ENCODE measurements around the gene FBXL7. TPM values are rescaled to one million over a fixed set of nuclear protein-coding genes. Genes with fewer than 3 reads are reported as not detected.

FBXL7 gene
- polyA plus RNA-seq, 3 donors, result not detected

GRCh38 chr5:15577132-15577531 lies 77.2 kb downstream of the FBXL7 start:
- no peaks in the 10 kb centered on the region for H3K4me1 Mint-ChIP-seq
- H3K4me3 Mint-ChIP-seq, result no peak overlapping the region

GRCh38 chr5:15577831-15578230 lies 77.9 kb downstream of the FBXL7 start:
- no peak for DNase-seq
- intact Hi-C loops (cut with micrococcal nuclease), result no loop called here
- Mint-ChIP-seq H3K4me3 (no peak overlapping the region), H3K4me1 (no peaks in the 10 kb centered on the region), H3K9me3 (peaks cover 2 to 19% (median 12%) of the 10 kb centered on the region in 7 donors), H3K27me3 (ENCODE audit: low read depth in 3 of 3) (no peaks in the 10 kb centered on the region), H3K36me3 (no peaks in the 10 kb centered on the region), H3K27ac (no peak overlapping the region)
- no peak overlapping the region for H3K4me2 ChIP-seq (replicated peaks; ENCODE audit: extremely low read depth, low read length, poor library complexity, severe bottlenecking)
- no peak overlapping the region for H2AFZ ChIP-seq (ENCODE audit: insufficient read depth, low read depth, low read length, poor library complexity, severe bottlenecking)
- no peak for TF ChIP-seq CTCF (IDR thresholded peaks at IDR 0.05)
- no peaks in the 10 kb centered on the region for H3K79me2 ChIP-seq (ENCODE audit: insufficient read depth, low read length)
- no peaks in the 10 kb centered on the region for H4K20me1 ChIP-seq (ENCODE audit: insufficient read depth, low read length)
- no CpG with 5 or more reads among the region's 2 CpGs for WGBS (ENCODE audit: insufficient coverage)
- no peaks in the 10 kb centered on the region for H3K36me3 ChIP-seq (replicated peaks in 1 of 2; ENCODE audit: control insufficient read depth in 1 of 2, insufficient read depth in 2 of 2, low read length in 2 of 2)
- H3K4me1 ChIP-seq (ENCODE audit: control insufficient read depth in 1 of 2, insufficient read depth in 2 of 2, low read length in 2 of 2), result no peaks in the 10 kb centered on the region
- no peak overlapping the region for H3K9ac ChIP-seq (ENCODE audit: insufficient read depth, low read length, poor library complexity, severe bottlenecking)
- H3K27ac ChIP-seq (ENCODE audit: low read depth in 1 of 2, low read length in 2 of 2), result no peak overlapping the region
- H3K9me3 ChIP-seq (replicated peaks in 1 of 2; ENCODE audit: control insufficient read depth in 1 of 2, insufficient read depth in 1 of 2, low read length in 2 of 2), result peaks cover 26 to 31% of the 10 kb centered on the region in 2 donors
- no peaks in the 10 kb centered on the region for H3K27me3 ChIP-seq (ENCODE audit: control insufficient read depth in 2 of 2, insufficient read depth in 2 of 2, low read length in 2 of 2)
- H3K4me3 ChIP-seq (replicated peaks in 1 of 3; ENCODE audit: low read depth in 2 of 3, low read length in 3 of 3), result no peak overlapping the region

More at GRCh38 chr5:15577132-15577531, 77.2 kb downstream of the FBXL7 start:
- Mint-ChIP-seq H3K27me3 (ENCODE audit: low read depth in 3 of 3) (no peaks in the 10 kb centered on the region), H3K9me3 (peaks cover 2 to 19% (median 12%) of the 10 kb centered on the region in 7 donors), H3K27ac (no peak overlapping the region), H3K36me3 (no peaks in the 10 kb centered on the region)
- Histone ChIP-seq H3K4me1 (ENCODE audit: control insufficient read depth in 1 of 2, insufficient read depth in 2 of 2, low read length in 2 of 2) (no peaks in the 10 kb centered on the region), H3K27me3 (ENCODE audit: control insufficient read depth in 2 of 2, insufficient read depth in 2 of 2, low read length in 2 of 2) (no peaks in the 10 kb centered on the region), H3K9ac (ENCODE audit: insufficient read depth, low read length, poor library complexity, severe bottlenecking) (no peak overlapping the region), H3K9me3 (replicated peaks in 1 of 2; ENCODE audit: control insufficient read depth in 1 of 2, insufficient read depth in 1 of 2, low read length in 2 of 2) (peaks cover 26 to 31% of the 10 kb centered on the region in 2 donors), H3K79me2 (ENCODE audit: insufficient read depth, low read length) (no peaks in the 10 kb centered on the region), H4K20me1 (ENCODE audit: insufficient read depth, low read length) (no peaks in the 10 kb centered on the region), H3K4me3 (replicated peaks in 1 of 3; ENCODE audit: low read depth in 2 of 3, low read length in 3 of 3) (no peak overlapping the region), H2AFZ (ENCODE audit: insufficient read depth, low read depth, low read length, poor library complexity, severe bottlenecking) (no peak overlapping the region), H3K27ac (ENCODE audit: low read depth in 1 of 2, low read length in 2 of 2) (no peak overlapping the region), H3K4me2 (replicated peaks; ENCODE audit: extremely low read depth, low read length, poor library complexity, severe bottlenecking) (no peak overlapping the region), H3K36me3 (replicated peaks in 1 of 2; ENCODE audit: control insufficient read depth in 1 of 2, insufficient read depth in 2 of 2, low read length in 2 of 2) (no peaks in the 10 kb centered on the region)
- no peak for TF ChIP-seq CTCF (IDR thresholded peaks at IDR 0.05)
- DNase-seq, result no peak
- intact Hi-C loops (cut with micrococcal nuclease), result no loop called here
- 81% methylated on average over 5 of the region's 10 CpGs for WGBS (ENCODE audit: insufficient coverage)

Data from CD14-positive monocyte (primary cell).